Osteoblast (primary cell): ENCODE results near the gene TFDP2. TPM values are rescaled to one million over a fixed set of nuclear protein-coding genes. Genes with fewer than 3 reads are reported as not detected.

ENCODE experiments used
- DNase-seq: peaks from one replicate; pipeline ENCODE4 v3.0.0; 2011; ENCODE audit warnings: low spot score, mixed read lengths; ENCODE audit not compliant: insufficient read length; ENCODE audit errors: missing footprints
- H2AFZ ChIP-seq: 2 replicates; pipeline ENCODE4 v1.6.0; 2011; ENCODE audit warnings: mild to moderate bottlenecking, low read length
- H3K27ac ChIP-seq: 2 replicates; pipeline ENCODE4 v1.5.1; 2011; ENCODE audit warnings: mild to moderate bottlenecking, low read depth, low read length, moderate library complexity
- H3K27me3 ChIP-seq: 2 replicates; pipeline ENCODE4 v1.6.0; 2012; ENCODE audit warnings: mild to moderate bottlenecking, control low read depth, inconsistent platforms, low read length, moderate library complexity; ENCODE audit not compliant: insufficient read depth
- H3K36me3 ChIP-seq: 2 replicates; pipeline ENCODE4 v1.5.1; 2011; ENCODE audit warnings: mild to moderate bottlenecking, low read length, control low read depth, moderate library complexity; ENCODE audit not compliant: insufficient read depth
- H3K4me1 ChIP-seq: 2 replicates; pipeline ENCODE4 v1.5.1; 2011; ENCODE audit warnings: mild to moderate bottlenecking, low read length, control low read depth, moderate library complexity; ENCODE audit not compliant: insufficient read depth
- H3K4me2 ChIP-seq: 2 replicates; pipeline ENCODE4 v1.6.0; 2011; ENCODE audit warnings: mild to moderate bottlenecking, low read length; ENCODE audit not compliant: insufficient read depth
- H3K4me3 ChIP-seq: fragments of 200-600 bp; sonication (generic); 3 replicates; pipeline ENCODE4 v1.5.1; 2012; ENCODE audit warnings: mild to moderate bottlenecking, low read length, inconsistent platforms; ENCODE audit not compliant: insufficient read depth
- H3K79me2 ChIP-seq: 2 replicates; pipeline ENCODE4 v1.6.0; 2012; ENCODE audit warnings: mild to moderate bottlenecking, low read length, control low read depth, inconsistent platforms; ENCODE audit not compliant: insufficient read depth
- H3K9me3 ChIP-seq: 2 replicates; pipeline ENCODE4 v1.5.1; 2011; ENCODE audit warnings: low read depth, low read length, control low read depth
- H4K20me1 ChIP-seq: 2 replicates; pipeline ENCODE4 v1.6.0; 2012; ENCODE audit warnings: mild to moderate bottlenecking, low read length, control low read depth; ENCODE audit not compliant: insufficient read depth
- CTCF ChIP-seq: IDR thresholded peaks from 2 replicates; pipeline ENCODE4 v1.5.1; 2011; ENCODE audit warnings: mild to moderate bottlenecking, low read depth, low read length, moderate library complexity; ENCODE audit errors: extremely low read depth
- total RNA-seq: library from RNA; depleted of rRNA; stranded (reverse); fragments of >200 nt; gene quantifications from 2 replicates; pipeline ENCODE4 v1.2.3, GENCODE V29; 2012

TFDP2 gene
- total RNA-seq, 1 donor = 41.6 TPM

- Histone ChIP-seq H3K27me3 (no peaks in the 10 kb centered on the region), H3K36me3 (no peaks in the 10 kb centered on the region), H3K4me3 (no peak overlapping the region), H4K20me1 (no peaks in the 10 kb centered on the region), H2AFZ (no peak overlapping the region), H3K4me2 (no peak overlapping the region), H3K79me2 (no peaks in the 10 kb centered on the region), H3K9me3 (no peaks in the 10 kb centered on the region), H3K27ac (no peak overlapping the region), H3K4me1 (peaks cover 1% of the 10 kb centered on the region)
- TF ChIP-seq CTCF = no peak
- no peak for DNase-seq
These were observed 127.0 kb downstream of the TFDP2 start for GRCh38 chr3:142022381-142022780.

GRCh38 chr3:142021127-142021526 lies 128.2 kb downstream of the TFDP2 start:
- Histone ChIP-seq H4K20me1 (no peaks in the 10 kb centered on the region), H3K79me2 (no peaks in the 10 kb centered on the region), H3K27ac (no peak overlapping the region), H3K9me3 (no peaks in the 10 kb centered on the region), H3K4me1 (no peaks in the 10 kb centered on the region), H2AFZ (no peak overlapping the region), H3K4me2 (no peak overlapping the region), H3K4me3 (no peak overlapping the region), H3K27me3 (no peaks in the 10 kb centered on the region), H3K36me3 (no peaks in the 10 kb centered on the region)
- TF ChIP-seq CTCF = no peak
- DNase-seq = no peak

- Histone ChIP-seq H3K4me1 (no peaks in the 10 kb centered on the region), H3K4me3 (no peak overlapping the region), H3K4me2 (no peak overlapping the region), H3K79me2 (no peaks in the 10 kb centered on the region), H3K27me3 (no peaks in the 10 kb centered on the region), H3K36me3 (no peaks in the 10 kb centered on the region), H4K20me1 (peaks cover 2% of the 10 kb centered on the region), H2AFZ (no peak overlapping the region), H3K9me3 (no peaks in the 10 kb centered on the region), H3K27ac (no peak overlapping the region)
- DNase-seq = no peak
- TF ChIP-seq CTCF = no peak
These were observed 129.5 kb downstream of the TFDP2 start for GRCh38 chr3:142019794-142020320.

- H3K36me3 ChIP-seq = no peaks in the 10 kb centered on the region
- peaks cover 6% of the 10 kb centered on the region for H4K20me1 ChIP-seq
- no peaks in the 10 kb centered on the region for H3K79me2 ChIP-seq
- TF ChIP-seq CTCF = no peak
- no peak overlapping the region for H2AFZ ChIP-seq
- no peaks in the 10 kb centered on the region for H3K4me1 ChIP-seq
- H3K27ac ChIP-seq = no peak overlapping the region
- H3K4me3 ChIP-seq = no peak overlapping the region
- H3K27me3 ChIP-seq = no peaks in the 10 kb centered on the region
- H3K9me3 ChIP-seq = no peaks in the 10 kb centered on the region
- no peak for DNase-seq
- no peak overlapping the region for H3K4me2 ChIP-seq
These were observed 135.4 kb downstream of the TFDP2 start for GRCh38 chr3:142013993-142014392.
